Measurements from ENCODE around the gene BCO2.

BCO2 gene

DNA sequence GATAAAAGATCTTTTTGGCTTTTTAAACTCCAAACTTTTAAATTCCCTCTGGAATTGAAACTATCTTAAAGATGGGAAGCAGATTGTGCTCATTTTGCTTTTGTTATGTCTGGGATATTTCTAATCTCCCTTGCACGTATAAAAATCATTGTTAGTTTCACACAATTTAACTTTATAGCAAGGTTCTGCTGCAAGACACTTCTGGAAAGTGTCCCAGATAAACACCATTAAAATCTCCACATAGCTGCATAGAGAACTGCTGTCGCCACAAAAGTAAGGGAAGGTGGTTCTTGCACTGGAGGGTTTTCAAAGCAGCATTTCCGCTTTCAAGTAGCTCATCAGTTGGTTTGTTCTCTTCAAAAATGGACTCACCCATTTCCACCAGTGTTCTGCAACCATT lies 62.7 kb downstream of the BCO2 start (continued):
- TF ChIP-seq, protein P1, sequence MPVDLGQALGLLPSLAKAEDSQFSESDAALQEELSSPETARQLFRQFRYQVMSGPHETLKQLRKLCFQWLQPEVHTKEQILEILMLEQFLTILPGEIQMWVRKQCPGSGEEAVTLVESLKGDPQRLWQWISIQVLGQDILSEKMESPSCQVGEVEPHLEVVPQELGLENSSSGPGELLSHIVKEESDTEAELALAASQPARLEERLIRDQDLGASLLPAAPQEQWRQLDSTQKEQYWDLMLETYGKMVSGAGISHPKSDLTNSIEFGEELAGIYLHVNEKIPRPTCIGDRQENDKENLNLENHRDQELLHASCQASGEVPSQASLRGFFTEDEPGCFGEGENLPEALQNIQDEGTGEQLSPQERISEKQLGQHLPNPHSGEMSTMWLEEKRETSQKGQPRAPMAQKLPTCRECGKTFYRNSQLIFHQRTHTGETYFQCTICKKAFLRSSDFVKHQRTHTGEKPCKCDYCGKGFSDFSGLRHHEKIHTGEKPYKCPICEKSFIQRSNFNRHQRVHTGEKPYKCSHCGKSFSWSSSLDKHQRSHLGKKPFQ (tag by site-specific recombination; IDR thresholded peaks at IDR 0.05) = peak; percentile 39; the same call in 1 of the 2 replicates
- TF ChIP-seq, protein P2, sequence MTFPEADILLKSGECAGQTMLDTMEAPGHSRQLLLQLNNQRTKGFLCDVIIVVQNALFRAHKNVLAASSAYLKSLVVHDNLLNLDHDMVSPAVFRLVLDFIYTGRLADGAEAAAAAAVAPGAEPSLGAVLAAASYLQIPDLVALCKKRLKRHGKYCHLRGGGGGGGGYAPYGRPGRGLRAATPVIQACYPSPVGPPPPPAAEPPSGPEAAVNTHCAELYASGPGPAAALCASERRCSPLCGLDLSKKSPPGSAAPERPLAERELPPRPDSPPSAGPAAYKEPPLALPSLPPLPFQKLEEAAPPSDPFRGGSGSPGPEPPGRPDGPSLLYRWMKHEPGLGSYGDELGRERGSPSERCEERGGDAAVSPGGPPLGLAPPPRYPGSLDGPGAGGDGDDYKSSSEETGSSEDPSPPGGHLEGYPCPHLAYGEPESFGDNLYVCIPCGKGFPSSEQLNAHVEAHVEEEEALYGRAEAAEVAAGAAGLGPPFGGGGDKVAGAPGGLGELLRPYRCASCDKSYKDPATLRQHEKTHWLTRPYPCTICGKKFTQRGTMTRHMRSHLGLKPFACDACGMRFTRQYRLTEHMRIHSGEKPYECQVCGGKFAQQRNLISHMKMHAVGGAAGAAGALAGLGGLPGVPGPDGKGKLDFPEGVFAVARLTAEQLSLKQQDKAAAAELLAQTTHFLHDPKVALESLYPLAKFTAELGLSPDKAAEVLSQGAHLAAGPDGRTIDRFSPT (tag by site-specific recombination; IDR thresholded peaks at IDR 0.05) = 0 out of 2 replicates have a peak, but pooled peaks have one; percentile 11
- TF ChIP-seq, protein P3, sequence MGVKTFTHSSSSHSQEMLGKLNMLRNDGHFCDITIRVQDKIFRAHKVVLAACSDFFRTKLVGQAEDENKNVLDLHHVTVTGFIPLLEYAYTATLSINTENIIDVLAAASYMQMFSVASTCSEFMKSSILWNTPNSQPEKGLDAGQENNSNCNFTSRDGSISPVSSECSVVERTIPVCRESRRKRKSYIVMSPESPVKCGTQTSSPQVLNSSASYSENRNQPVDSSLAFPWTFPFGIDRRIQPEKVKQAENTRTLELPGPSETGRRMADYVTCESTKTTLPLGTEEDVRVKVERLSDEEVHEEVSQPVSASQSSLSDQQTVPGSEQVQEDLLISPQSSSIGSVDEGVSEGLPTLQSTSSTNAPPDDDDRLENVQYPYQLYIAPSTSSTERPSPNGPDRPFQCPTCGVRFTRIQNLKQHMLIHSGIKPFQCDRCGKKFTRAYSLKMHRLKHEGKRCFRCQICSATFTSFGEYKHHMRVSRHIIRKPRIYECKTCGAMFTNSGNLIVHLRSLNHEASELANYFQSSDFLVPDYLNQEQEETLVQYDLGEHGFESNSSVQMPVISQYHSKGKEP (tag by site-specific recombination; IDR thresholded peaks at IDR 0.05) = peak; percentile 97
- TF ChIP-seq WT1 (tag by site-specific recombination; IDR thresholded peaks at IDR 0.05) (peak; percentile 84), OSR2 (tag by site-specific recombination; IDR thresholded peaks at IDR 0.05) (peak; percentile 84), ZSCAN30 (tag by site-specific recombination; IDR thresholded peaks at IDR 0.05) (peak; percentile 85), ZNF548 (tag by site-specific recombination; IDR thresholded peaks at IDR 0.05) (no peak), ZNF624 (tag by site-specific recombination; IDR thresholded peaks at IDR 0.05) (no peak), IKZF3 (tag by site-specific recombination; IDR thresholded peaks at IDR 0.05) (peak; percentile 72), ZNF10 (tag by site-specific recombination; IDR thresholded peaks at IDR 0.05) (peak; percentile 29; the same call in 1 of the 2 replicates), ZNF629 (tag by site-specific recombination; IDR thresholded peaks at IDR 0.05) (peak; percentile 63), ZNF2 (tag by site-specific recombination; IDR thresholded peaks at IDR 0.05) (0 out of 2 replicates have a peak, but pooled peaks have one; percentile 39), SP3 (tag by site-specific recombination; IDR thresholded peaks at IDR 0.05) (no peak), ZNF48 (tag by site-specific recombination; IDR thresholded peaks at IDR 0.05) (no peak), GLI2 (tag by site-specific recombination; IDR thresholded peaks at IDR 0.05; ENCODE audit: borderline replicate concordance, low read depth) (peak; percentile 37; the same call in 1 of the 2 replicates), KLF7 (tag by site-specific recombination; IDR thresholded peaks at IDR 0.05; ENCODE audit: borderline replicate concordance) (peak; percentile 48; the same call in 1 of the 2 replicates), BCL11B (tag by site-specific recombination; IDR thresholded peaks at IDR 0.05; ENCODE audit: low read depth) (0 out of 2 replicates have a peak, but pooled peaks have one; percentile 45)
- TF ChIP-seq, protein P4, sequence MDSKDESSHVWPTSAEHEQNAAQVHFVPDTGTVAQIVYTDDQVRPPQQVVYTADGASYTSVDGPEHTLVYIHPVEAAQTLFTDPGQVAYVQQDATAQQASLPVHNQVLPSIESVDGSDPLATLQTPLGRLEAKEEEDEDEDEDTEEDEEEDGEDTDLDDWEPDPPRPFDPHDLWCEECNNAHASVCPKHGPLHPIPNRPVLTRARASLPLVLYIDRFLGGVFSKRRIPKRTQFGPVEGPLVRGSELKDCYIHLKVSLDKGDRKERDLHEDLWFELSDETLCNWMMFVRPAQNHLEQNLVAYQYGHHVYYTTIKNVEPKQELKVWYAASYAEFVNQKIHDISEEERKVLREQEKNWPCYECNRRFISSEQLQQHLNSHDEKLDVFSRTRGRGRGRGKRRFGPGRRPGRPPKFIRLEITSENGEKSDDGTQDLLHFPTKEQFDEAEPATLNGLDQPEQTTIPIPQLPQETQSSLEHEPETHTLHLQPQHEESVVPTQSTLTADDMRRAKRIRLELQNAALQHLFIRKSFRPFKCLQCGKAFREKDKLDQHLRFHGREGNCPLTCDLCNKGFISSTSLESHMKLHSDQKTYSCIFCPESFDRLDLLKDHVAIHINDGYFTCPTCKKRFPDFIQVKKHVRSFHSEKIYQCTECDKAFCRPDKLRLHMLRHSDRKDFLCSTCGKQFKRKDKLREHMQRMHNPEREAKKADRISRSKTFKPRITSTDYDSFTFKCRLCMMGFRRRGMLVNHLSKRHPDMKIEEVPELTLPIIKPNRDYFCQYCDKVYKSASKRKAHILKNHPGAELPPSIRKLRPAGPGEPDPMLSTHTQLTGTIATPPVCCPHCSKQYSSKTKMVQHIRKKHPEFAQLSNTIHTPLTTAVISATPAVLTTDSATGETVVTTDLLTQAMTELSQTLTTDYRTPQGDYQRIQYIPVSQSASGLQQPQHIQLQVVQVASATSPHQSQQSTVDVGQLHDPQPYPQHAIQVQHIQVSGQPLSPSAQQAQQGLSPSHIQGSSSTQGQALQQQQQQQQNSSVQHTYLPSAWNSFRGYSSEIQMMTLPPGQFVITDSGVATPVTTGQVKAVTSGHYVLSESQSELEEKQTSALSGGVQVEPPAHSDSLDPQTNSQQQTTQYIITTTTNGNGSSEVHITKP (tag by site-specific recombination; IDR thresholded peaks at IDR 0.05) = peak; percentile 52; the same call in 1 of the 2 replicates
- TF ChIP-seq, protein P5, sequence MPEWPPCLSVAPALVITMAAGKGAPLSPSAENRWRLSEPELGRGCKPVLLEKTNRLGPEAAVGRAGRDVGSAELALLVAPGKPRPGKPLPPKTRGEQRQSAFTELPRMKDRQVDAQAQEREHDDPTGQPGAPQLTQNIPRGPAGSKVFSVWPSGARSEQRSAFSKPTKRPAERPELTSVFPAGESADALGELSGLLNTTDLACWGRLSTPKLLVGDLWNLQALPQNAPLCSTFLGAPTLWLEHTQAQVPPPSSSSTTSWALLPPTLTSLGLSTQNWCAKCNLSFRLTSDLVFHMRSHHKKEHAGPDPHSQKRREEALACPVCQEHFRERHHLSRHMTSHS (tag by site-specific recombination; IDR thresholded peaks at IDR 0.05) = no peak
- TF ChIP-seq, protein P6, sequence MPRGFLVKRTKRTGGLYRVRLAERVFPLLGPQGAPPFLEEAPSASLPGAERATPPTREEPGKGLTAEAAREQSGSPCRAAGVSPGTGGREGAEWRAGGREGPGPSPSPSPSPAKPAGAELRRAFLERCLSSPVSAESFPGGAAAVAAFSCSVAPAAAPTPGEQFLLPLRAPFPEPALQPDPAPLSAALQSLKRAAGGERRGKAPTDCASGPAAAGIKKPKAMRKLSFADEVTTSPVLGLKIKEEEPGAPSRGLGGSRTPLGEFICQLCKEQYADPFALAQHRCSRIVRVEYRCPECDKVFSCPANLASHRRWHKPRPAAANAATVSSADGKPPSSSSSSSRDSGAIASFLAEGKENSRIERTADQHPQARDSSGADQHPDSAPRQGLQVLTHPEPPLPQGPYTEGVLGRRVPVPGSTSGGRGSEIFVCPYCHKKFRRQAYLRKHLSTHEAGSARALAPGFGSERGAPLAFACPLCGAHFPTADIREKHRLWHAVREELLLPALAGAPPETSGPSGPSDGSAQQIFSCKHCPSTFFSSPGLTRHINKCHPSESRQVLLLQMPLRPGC (tag by site-specific recombination; IDR thresholded peaks at IDR 0.05) = peak; percentile 88
- TF ChIP-seq, protein P7, sequence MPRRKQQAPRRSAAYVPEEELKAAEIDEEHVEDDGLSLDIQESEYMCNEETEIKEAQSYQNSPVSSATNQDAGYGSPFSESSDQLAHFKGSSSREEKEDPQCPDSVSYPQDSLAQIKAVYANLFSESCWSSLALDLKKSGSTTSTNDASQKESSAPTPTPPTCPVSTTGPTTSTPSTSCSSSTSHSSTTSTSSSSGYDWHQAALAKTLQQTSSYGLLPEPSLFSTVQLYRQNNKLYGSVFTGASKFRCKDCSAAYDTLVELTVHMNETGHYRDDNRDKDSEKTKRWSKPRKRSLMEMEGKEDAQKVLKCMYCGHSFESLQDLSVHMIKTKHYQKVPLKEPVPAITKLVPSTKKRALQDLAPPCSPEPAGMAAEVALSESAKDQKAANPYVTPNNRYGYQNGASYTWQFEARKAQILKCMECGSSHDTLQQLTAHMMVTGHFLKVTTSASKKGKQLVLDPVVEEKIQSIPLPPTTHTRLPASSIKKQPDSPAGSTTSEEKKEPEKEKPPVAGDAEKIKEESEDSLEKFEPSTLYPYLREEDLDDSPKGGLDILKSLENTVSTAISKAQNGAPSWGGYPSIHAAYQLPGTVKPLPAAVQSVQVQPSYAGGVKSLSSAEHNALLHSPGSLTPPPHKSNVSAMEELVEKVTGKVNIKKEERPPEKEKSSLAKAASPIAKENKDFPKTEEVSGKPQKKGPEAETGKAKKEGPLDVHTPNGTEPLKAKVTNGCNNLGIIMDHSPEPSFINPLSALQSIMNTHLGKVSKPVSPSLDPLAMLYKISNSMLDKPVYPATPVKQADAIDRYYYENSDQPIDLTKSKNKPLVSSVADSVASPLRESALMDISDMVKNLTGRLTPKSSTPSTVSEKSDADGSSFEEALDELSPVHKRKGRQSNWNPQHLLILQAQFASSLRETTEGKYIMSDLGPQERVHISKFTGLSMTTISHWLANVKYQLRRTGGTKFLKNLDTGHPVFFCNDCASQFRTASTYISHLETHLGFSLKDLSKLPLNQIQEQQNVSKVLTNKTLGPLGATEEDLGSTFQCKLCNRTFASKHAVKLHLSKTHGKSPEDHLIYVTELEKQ (tag by site-specific recombination; IDR thresholded peaks at IDR 0.05; ENCODE audit: borderline replicate concordance) = peak; percentile 60; the same call in 1 of the 2 replicates
- TF ChIP-seq, protein P8, sequence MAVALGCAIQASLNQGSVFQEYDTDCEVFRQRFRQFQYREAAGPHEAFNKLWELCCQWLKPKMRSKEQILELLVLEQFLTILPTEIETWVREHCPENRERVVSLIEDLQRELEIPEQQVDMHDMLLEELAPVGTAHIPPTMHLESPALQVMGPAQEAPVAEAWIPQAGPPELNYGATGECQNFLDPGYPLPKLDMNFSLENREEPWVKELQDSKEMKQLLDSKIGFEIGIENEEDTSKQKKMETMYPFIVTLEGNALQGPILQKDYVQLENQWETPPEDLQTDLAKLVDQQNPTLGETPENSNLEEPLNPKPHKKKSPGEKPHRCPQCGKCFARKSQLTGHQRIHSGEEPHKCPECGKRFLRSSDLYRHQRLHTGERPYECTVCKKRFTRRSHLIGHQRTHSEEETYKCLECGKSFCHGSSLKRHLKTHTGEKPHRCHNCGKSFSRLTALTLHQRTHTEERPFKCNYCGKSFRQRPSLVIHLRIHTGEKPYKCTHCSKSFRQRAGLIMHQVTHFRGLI (tag by site-specific recombination; IDR thresholded peaks at IDR 0.05) = no peak
